ENCODE results near the gene EXOC1.

EXOC1 gene

DNA sequence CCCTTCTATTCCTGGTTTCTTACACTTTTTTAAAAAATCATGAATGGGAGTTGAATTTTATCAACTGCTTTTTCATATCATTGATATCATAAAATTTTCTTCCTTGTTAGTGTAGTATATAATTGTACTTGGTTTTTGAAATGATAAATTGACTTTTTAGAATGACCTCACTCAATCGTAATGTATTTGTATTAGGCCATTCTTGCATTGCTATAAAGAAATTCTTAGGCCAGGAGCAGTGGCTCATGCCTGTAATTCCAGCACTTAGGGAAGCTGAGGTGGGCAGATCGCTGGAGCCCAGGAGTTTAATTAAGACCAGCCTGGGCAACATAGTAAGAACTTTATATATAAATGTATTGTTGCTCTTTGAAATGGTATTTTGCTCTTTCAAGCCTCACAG is 6.3 kb downstream of the EXOC1 start:
- DNase-seq: no peak

DNA sequence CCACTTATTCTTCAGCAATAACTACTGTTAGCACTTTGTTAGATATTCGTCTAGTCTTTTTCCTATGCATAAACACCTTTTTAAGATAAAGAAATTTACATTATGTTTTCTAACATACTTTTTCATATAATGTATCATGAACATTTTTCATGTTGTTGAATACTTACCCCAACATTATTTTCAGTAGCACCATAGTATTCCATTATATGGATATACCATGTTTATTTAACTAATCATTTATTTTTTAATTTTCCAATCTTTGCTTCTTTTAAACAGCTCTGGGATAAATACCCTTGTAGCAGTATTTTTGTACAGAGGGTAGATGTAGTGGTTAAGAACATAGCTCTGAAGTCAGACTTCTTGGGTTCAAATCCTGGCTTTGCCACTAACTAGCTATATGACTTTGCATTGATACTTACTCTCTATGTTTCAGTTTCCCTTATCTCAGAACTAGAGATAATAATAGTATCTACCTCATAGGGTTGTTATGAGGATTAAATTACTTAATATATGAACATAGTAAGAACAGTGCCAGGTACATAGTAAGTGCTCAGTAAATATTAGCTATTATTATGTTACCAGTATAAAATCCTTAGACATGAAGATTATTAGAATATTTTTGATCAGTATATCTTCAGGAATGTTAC is 11.3 kb downstream of the EXOC1 start:
- DNase-seq: no peak

DNA sequence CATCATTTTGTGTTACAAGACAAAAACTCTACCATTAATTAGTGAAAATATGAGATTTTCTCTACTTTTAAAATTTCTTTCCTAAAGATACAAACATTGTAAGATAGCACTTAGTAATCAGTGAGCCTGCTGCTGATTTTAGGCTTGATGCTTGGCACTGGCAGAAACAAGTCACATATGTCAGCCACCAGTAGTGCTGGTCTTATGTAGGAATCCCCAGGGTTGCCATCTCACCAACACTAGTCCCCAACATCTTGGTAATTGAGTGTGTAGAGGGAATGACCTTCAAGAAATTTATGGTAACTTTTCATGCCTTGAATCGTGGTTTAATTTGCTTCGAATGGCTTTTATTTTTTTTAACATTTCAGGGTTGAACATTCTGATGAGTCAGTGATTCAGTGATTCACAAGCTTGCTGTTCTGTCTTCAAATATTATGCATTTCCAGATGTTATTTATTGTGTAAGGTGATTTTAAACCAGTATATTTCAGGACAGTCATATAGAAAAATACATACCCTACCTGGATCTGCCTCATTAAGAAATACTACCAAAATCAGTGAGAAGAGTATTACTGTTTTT is 11.9 kb downstream of the EXOC1 start:
- DNase-seq: no peak

DNA sequence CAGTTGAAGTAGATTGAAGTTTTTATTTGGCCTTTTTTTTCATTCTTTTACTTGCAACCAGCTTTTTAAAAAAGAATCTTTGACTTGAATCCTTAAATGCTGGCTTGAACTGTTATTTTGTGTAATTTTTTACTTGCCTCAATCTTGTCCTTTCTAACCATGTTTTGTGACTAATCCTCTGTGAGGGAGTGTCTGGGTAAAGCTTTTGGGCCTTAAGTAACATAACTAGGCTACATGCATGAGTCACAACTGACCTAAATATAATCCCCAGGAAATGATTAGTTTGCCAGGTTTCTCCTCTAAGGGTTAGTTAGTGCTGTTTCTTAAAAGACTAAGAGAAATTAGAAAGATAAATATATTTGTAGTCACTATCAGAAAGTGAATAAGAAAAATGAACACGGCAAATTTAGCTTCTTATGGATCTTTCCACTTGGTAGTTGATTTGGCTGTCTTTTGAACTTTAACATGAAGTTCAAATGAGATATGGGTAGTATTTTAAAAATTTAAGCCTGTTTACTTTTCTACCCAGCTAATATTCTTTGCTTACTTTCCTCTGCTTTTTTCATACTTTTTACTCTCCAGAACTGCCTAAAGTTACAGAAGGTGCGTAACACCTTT is 13.0 kb downstream of the EXOC1 start:
- DNase-seq: no peak

DNA sequence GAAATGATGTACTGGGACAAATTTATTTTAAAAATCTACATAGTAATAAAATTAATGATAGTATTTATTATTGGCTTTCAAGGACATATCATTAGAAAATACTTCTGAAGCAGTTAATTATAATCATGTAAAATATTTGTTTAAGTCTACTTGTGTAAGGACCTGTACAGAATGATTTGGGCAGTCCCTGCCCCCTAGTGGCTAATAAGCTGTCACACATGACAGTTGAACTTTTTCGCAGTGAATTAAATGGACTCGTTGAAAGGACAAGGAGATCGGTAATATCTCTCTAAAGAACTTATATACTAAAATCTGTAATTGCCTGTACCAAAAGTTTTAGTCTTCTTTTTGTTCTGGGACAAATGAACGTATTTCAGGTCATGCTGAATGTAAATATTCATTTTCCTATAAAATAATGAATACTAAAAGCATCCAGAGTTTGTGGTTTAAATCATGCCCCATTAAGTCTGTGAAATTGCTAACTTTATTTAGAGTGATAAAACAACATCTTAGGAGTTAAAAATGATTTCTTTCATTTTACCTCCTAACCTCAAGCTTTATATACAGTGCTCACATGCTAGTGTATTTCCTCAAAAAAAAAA is 13.6 kb downstream of the EXOC1 start:
- peak; percentile 36 for DNase-seq

DNA sequence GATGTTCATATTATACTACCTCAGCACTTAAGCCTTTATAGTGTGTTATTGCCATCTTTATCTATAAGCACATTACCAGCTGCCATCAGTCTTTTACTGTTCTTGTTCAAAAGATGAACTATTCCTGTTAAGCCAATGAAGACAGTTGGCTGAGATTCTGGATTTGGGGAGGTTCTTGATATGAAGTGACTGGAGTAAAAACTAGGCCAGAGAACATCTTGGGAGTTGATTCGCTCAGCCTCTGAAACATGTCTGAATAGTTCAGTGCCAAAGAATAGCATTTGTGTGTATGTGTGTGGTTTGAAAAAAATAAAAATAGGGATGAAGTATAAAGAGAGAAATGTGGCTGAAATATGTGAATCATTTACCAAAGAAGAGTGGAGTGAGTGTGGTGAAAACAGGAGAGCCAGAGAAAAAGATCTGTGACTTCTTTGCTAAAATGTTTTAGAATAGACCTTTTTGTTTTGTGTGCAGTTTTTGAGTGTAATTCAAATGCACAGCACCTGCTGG is 15.2 kb downstream of the EXOC1 start:
- no peak for DNase-seq

DNA sequence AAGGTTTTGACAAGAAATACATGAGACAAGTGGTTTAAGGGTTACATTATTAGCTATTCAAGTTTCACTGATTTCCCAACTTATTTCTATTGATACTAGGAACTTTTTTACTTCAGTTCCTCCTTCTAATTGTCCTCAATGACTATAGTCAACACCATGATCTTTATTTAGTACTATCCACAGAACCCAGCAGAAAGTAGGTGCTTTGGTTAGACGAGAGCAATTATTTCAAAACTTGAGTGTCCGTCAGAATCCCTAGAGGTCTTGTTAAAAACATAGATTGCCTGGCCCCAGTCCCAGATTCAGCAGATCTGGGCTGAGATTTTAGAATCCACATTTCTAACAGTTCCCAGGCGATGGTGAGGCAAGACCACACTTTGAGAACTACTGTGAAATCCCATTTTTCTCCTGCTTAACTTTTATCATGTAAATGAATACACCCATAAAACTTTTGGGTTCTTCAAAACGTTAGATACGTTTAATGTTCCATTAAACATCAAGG is 17.9 kb downstream of the EXOC1 start:
- no peak for DNase-seq

DNA sequence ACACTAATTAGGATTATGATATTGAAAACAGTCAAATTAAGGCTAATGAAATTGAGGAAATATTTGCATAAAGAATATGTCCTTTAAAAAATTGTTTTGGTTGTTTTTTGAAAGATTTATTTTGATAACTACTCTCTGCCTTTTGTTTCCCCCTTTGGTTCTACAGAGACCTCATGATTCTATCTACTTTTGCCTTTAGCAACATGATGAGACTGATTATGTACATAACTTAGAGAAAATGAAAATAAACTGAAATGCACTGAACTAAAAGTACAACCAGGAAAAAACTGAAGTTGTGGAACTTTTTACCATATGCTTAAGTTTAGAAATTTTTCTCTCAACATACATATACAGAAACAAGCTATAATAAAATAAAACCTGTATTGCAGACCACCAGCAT is 21.4 kb downstream of the EXOC1 start:
- DNase-seq: no peak

DNA sequence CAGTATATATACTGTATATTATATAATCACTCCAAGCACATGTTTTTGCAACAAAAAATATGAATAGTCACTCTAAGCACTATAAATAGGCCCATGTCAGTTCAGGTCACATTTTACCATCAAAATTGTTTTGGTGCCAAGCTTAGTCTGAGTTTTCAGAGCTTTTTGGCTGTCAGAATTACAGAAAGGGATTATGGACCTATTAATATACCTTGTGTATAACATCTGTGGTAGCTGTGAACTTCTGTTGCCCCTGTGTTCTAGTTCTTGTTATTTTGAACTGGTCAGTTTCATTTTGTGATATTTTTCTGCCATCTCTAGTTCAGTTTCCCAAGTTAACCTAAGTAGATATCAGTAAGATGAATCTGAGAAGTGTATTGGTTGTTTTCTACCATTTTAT is 22.9 kb downstream of the EXOC1 start:
- DNase-seq: no peak

DNA sequence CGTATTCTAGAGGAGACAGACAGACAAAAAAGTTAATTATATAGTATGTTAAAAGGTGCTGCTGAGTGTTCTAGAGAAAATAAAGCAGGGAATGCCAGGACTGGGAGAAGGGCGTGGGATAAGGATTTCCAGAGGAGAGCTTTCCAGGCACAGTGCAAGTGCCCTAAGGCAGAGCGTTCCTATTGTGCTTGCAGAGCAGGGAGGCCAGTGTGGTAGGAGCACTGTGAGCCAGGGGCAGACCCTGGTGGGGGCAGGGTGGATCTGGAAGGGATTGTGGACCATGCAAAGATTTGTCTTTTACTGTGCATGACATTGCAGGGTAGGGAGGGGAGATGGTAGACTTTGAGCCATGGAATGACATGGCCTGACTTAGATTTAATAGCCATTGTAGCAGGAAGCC is 25.8 kb downstream of the EXOC1 start:
- DNase-seq: no peak

DNA sequence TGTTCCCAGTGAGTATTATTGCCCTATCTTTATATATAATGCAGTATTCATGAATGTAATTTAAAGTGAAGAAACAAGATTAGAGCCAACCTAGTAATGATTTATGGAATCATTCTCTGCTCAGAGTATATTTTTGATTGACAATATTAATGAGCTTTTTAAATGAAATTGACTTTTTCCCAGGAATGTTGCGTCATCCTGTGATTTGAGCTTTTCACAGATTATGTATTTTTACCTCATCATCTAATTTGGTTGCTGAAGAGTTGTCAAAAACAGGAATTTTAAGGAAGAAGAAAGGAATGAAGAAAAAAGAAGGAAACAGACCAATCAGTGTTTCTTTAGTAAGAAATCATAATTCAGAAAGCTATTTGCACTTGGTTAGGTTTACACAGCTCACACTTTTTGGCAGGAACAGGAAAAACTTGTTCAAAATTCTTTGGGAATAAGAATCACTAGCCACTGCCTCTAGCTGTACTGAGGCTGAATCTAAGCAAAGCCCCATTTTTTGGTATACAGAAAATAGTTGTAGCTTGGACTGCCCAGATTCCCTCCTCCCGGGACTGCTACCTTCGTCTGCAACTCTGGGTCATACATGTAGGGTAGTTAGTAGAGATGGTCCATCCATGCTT is 27.3 kb downstream of the EXOC1 start:
- no peak for DNase-seq

DNA sequence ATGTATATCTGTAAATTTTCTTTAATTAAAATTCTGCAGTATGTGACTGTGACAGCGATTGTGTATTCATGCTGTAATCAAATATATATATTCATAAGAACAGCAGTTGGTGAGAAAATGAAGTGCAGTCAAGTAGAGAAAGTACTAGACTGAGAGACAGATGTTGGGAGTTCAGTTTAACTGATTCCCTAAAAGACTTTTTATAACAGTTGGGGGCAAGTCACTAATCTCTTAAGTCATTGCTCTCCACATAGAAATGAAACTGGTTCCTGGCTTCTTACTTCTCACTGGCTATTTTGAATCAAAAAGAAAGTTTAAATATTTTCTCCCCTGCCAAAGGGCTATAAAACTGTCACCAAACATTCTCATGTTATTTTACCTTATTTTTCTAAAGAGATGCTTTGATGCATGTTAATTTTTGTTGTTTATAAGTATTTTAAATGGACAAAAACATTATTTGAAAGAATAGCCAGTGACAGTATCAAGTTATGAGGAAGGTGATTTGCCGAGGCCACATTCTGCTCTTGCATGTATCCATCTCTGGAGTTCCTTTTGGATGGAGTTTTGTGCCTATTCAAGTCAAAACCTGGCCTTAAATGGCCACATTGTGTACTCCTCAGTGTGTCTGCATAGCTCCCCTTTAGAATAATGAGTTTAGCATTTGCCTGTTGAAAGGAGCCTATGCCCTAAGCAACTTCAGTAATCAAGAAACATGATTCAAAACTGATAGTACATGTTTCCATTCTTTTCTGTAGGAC is 30.8 kb downstream of the EXOC1 start:
- no peak for DNase-seq

DNA sequence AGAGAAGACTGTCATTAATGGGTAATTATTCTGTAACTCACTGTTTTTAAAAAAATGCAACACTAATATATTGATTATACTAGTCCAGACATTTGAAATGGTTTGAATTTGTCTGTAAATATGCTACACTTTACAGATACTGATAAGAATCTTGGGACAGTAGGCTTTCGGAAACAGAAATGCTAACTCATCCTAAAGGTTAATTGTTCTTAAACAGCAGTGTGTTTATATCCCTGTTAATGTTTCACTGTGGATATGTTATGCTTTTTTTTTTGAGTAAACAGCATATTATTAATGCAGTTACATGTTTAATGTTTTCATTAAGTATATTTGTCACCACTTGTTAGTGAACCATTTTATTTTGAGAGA is 31.4 kb downstream of the EXOC1 start:
- no peak for DNase-seq

DNA sequence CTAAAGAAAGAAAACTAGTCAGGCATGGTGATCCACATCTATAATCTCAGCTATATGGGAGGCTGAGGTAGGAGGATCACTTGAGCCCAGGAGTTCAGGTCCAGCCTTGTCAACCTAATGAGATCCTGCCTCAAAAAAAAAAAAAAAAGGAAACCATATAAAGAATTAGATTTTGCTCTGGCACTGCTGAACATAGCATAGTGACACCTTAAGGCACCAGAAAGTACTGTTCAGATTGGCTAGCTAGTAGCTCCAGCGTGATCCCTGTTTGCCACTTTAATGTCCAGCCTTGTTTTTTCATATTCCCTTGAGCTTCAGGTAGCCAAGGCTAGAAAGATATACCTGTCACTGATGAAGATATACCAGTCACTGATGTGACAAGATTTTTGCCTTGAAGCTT is 34.1 kb downstream of the EXOC1 start:
- no peak for DNase-seq

DNA sequence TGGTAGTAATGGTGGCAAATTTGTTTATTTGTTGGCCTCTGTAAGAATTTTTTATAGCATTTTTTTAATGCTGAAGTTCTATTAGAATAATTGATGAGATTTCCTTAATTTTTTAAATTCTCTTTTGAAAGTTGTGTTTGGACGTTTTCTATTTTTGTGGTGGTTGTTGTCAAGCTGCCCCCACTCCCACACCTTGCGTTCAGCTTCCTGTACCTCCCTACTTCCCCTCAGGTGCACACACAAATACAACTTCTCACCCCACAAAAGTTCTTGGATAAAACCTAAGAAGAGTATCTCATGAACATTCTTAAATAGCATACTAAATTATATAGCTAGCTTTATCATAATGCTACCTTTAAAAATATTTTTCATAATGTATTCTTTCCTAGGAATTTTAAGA is 38.7 kb downstream of the EXOC1 start:
- no peak for DNase-seq

DNA sequence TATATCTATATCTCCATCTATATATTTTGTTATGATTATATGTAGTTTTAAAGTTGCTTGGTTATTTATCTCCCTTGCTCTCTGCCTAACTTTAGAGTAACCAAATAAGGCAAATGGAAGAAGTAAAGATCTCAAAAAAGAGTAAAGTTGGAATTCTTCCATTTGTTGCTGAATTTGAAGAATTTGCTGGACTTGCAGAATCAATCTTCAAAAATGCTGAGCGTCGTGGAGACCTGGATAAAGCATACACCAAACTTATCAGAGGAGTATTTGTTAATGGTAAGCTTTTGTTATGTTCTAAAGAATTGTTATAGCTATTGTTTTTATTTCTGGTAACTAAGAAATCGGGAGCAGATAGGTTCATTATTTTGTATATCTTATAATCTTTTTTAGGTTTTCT is 43.2 kb downstream of the EXOC1 start:
- no peak for DNase-seq

DNA sequence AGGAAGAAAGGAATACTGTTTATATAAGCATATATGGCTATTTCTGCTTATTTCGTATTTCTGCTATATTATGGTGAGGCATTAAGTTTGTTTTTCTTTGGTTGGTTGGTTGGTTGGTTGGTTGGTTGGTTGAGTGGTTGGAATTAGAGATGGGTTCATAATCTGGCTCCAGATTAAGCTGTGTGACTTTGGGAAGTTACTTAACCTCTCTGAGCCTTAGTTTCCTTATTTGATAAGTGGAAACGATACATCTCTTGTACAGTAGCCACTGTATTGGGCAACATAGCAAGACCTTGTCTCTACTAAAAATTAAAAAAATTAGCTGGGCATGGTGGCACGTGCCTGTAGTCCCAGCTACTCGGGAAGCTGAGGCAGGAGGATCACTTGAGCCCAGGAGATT is 49.2 kb downstream of the EXOC1 start:
- DNase-seq: no peak

DNA sequence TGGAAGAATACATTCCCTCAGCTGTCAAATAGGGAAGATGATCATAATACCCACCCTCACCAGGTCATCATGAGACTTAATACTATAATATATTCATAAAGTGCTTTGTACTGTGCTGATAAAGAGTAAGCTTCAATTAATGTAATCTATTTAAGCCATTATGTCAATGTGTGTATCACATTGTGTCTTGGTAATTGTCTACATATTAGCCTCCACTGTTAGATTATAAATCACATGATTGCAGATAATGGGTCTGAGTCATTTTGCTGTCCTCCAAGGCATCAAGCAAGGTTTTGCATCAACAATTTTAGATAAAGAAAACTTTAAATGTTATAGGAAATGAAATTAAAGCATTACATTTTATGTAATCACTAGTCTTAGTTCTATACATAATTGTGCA is 50.1 kb downstream of the EXOC1 start:
- DNase-seq: no peak

DNA sequence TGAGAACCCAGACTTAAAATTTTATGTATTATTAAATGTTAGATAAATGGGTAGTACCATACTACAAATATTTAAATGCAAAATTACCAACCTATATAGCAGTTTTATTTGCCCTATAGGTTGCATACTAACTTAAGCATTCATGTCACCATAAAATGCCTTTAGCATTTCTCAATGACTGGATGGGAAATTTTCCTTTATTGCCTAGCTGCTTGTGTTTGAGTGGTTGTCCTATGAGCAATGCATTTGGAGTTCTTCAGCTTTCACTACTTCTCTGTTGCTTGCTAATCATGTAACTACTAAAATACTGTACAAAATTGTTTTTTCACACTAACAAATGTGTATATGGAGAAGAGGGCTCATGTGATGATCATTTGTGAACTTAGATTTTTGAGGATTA is 51.1 kb downstream of the EXOC1 start:
- DNase-seq: no peak

DNA sequence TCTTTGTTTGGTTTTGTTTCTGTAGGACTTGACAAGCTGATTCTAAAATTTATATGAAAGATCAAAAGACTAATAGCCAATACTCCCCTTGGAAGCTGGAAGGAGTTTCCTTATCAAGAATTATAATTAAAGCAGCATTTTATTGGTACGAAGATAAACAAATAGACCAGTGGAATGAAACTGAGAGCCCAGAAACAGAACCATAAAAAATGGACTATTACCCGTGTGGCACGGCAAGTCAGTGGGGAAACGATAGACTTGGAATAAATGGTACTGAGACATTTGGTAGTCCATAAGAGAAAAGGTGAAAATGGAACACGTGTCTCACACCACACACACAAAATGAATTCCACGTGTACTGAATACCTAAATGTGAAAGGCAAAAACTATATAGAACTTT is 52.9 kb downstream of the EXOC1 start:
- no peak for DNase-seq

DNA sequence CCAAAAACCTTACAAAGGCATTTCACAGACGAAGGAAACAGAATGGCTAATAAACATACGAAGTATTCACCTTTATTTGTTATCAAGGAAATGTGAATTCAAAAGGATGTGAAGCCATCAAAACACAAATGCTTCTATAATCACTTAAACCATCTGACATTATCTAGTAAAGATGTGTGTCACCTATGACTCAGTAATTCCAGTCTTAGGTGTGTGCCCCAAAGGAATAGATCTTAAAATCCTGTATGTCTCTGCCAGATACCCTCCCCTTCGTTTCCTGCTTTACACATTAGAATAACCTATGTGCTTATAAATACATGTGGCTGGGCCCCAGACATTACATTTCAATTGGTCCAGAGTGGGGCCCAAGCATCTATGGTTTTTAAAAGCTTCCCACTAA is 53.5 kb downstream of the EXOC1 start:
- no peak for DNase-seq

DNA sequence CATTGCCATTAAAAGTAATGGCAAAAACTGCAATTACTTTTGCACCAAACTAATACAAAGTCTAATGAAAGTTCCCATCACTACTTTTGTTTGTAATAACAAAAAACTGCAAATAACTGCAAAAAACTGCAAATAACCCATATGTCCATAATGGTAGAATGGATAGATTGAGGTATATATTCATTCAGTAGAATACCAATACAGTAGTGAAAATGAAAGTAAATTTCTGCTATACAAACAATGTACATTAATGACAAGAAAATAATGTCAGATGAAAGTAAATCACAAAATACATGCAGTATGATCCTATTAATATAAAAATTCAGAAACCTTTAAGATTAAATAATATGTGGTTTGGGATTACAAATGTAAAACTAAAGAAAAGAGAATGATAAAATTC is 54.0 kb downstream of the EXOC1 start:
- no peak for DNase-seq

DNA sequence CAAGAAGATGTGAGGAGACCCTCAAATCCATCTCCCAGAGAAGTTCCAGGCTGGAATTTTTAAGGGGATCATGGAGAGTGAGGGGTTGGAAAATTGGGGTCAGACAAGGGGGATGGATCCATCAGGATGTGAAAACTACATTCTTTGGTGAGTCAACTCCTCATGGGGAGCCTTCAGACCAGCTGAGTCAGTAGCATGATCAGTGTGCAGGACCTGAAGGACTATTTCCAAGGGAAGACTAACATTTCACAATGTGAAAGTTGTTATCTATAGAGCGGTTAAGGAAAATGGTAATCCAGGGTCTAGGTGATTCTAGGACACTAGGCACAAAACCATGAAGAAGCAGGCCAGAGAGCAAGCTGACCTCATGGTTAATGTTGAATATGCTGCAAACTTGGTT is 56.7 kb downstream of the EXOC1 start:
- DNase-seq: no peak

Measured in DMS79 treated with DMSO at 0.1 percent for 48 hours (cell line).